Activated gamma-delta T cell (primary cell): Measurements from ENCODE around the gene INSC.

Experiments
- DNase-seq: peaks from one replicate; lab custom pipeline; 2025; lab: John Stamatoyannopoulos, UW

The INSC gene

DNA sequence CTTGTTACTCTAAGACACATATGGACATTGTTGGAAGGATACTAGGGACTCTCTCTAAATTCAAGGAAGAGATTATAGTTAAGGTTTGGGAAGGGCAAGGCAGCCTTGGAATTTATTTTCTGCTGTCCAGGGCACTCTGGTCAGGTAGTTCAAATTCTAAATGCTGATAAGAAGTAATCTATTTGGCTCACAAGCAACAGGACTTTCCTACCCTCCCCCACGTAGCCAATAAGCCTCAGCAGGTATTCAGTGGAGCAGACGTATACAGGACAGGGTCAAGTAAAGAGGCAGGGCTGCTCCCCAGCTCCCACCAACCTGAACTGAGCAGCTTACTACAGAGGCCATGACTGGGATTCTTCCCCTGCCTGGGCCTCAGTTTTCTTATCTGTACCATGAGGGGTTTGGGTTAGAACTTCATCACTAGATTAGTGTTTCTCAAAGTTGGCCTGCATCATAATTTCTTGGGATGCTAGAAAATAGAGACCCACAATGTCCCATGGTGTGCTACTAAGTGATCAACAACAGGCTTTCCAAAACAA lies 6.1 kb upstream of the INSC start:
- no peak for DNase-seq

DNA sequence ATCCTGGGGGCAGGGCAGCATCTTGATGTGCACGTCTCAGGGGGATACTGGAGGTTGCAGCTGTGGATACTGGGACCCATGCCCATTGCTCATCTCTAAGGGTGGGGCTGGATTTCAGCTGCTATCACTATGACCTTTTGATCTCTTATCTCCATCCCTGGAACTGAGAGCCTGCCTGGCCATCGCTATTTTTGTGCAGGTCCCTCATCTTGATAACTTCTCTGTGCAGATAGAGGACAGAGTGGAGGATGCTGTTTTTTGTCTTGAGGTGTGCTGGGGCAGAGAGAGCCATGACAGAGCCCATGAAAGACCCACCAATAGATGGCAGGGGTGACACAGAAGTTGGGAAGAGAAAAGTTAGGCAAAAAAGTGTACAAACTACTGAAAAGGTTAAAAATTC lies 5.1 kb upstream of the INSC start:
- DNase-seq, result no peak

DNA sequence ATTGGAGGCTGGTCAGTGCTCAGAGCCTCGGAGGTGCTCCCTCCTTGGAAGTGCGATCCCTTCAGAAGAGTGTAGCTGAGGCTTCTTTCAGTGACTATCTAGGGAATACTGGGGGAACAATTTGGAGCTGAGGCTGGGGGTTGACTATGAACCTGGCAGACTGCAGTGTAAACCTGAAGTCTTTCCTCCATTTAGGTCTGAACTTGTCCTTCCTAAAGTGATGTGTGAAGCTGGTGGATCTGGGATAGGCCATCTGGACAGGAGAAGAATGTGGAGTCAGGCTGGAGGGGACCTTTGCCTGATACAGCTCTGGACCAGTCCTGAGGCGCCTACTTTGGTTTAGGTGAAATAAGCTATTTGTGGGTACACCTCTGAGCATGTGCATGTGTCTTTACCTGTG lies 3.5 kb upstream of the INSC start:
- no peak for DNase-seq

DNA sequence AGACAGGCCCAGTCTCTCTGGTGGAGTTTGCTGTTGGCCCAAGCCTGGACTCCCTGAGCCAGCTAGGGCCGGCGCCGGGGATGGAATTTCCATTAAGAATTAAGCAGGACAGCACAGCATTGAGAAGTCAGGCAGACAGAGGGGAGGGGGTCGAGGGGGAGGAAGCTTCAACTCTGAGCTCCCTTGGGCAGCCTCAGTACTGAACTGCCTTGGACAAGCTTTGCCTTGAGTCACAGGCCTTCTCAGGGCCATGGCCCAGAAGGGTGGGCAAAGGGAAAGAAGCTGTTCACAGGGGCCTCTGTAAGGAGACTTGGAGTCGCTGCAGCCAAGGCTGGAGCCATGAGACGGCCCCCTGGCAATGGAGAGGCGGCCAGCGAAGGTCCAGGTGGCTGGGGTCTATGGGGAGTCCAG lies 2.6 kb upstream of the INSC start:
- no peak for DNase-seq

DNA sequence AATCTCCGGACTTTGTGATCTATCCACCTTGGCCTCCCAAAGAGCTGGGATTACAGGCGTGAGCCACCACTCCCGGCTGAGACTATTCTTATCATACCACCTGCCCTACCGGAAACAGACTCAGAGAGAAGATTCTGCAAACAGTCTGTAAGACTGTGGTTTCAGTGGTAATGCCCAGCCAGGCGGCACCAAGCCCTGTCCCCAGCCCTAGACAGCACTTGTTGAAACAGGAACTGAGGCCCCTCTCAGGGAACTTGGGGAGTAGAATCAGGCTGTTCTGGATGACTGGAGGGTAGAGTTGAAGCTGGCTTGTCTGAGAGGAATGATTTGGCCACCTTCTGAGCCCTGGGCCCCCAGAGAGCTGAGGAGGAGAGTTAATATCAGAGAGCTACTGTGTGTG lies 1.3 kb upstream of the INSC start:
- no peak for DNase-seq

DNA sequence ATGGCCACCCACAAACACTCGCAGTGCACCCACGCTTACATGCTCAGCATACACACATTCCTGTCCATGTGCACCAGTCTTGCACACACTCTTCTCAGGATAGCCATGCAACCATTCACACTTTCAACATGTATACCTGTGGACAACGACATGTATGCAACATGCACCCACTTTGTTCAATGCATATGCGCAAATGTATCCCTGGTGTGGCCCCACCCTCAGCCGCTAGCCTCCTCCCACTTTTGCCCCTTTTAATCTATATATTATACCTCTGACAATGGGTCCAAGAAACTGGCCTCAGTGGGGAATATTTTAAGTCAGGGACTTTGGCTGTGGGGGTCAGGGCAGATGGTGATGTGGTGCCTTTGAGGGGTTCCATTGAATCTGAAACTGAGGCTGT lies 963 bp downstream of the INSC start:
- no peak for DNase-seq

DNA sequence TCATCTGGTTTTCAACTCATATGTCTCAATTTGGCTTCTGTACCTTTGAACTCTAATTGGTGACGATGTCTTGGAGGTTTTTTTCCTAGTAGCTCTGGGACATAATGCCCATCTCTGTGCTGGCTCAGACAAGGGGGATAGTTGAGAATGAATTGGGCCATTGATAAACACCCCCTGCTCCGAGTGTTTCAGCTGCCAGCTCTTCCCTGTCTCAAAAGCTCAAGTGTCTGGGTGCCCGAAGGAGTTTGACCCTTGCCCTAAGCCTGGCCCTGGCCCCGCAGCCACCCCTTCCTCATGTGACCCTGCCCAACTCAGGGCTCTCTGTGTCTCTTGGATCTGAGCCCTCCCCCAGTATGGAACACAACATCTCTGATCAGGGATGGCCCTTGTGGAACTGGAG lies 3.0 kb downstream of the INSC start:
- no peak for DNase-seq

DNA sequence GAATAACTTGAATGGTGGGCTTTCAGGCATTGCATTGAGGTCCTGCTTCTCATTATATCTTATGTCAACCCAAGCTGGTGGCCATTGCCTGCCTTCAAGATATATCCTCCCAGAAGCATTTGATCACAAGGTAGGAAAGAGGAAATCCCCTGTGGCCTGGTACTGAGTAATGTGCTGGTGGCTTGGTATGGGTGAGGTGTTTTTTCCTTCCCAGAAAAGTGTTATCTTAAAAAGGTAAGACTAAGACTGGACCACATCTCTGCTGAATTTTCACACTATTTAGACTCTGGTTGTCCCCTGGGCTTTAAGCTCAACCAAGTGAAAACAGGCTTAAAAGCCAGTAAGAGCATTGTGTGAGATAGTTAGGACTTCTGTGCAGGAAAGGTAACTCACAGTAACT lies 3.7 kb downstream of the INSC start:
- DNase-seq, result no peak

DNA sequence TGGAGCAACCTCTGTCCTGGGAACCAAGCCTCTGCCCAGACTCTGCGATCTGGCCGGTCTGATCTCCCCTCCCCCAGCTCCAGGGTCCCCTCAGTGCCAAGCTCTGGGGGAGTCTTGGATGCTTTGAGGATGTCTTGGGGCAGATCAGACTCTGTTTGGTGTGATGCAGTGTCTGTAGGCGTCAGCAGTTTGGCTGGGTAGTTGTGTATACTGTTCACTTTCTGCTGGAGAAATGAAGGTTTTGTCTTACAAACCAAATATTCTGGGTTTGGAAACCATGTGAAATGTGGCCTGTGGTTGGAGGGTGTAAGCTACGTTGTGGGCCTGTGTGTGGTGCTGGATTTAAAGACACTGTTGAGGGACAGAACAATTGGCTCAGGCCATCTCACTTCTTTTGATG lies 4.6 kb downstream of the INSC start:
- DNase-seq, result no peak

DNA sequence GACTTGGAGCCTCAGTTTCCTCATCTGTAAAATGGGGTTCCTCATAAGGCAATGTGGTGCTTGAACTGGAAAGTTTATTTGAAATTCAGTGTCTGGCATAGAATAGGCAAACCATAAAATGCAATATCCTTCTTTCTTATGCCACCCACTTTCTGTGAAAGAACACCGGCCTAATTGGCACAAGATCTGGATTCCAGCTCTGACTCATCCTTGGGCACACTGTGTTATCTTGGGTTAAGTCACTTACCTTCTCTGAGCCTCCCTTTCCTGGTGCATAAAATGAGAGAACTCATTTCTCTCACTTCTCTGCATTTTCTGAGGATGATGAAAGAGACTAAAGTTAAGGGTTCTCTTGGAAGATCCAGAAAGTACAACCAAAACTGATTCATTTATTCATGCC lies 5.1 kb downstream of the INSC start:
- DNase-seq, result no peak

DNA sequence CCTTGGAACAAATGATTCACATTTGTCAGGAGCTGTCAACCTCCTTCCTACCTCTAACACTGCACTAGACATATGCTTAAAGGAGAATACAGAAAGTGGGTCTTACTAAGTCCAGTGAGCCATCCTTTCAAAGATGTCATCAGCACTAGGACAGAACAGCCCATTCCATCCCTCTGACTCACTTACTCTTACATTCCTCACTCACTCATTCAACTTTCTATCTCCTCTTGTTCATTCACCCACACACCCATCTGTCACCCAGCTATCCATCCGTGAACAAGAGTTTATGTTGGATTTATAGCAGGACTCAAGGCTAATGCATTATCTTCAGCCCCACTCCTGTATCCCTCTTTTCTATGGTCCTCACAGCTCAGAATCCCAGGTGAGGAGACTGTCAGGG lies 9.1 kb downstream of the INSC start:
- DNase-seq, result no peak

DNA sequence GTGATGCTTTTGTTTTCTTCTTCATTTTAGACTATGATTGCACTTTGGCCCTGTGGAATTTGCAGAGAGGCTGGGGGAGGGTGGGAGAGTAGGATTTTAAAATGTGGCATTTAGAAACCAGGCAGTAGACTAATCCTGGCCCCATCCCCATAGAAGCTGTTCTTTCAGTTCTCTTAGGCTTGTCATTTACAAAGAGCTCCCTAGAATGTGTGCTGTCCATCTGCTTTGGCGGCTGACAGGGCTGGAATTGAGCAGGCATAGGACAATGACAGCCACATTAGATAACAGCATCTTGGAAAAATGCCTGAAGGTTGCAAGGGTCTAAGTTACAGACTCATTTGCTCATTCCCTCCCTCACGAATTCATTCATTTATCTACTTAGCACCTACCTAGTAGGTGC lies 9.8 kb downstream of the INSC start:
- no peak for DNase-seq

DNA sequence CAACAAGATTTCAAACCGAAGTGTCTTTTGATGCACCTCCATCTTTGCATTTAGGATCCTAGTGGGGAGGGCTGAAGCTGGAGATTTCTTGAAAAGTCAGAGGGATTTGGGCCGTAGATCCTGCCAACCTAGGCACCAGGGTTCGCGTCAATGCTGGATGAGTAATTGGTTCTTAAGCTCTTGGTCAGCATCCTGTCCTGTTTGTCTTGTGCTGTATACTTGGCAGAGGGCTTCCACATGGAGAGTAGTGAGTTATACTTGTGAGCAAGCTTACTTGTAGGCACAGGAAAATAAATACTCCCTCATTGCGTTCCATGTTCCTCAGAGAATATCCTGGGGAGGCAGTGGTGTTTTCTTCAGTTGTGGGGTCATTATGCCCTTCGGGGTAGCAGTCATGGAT lies 12.6 kb downstream of the INSC start:
- DNase-seq, result no peak

DNA sequence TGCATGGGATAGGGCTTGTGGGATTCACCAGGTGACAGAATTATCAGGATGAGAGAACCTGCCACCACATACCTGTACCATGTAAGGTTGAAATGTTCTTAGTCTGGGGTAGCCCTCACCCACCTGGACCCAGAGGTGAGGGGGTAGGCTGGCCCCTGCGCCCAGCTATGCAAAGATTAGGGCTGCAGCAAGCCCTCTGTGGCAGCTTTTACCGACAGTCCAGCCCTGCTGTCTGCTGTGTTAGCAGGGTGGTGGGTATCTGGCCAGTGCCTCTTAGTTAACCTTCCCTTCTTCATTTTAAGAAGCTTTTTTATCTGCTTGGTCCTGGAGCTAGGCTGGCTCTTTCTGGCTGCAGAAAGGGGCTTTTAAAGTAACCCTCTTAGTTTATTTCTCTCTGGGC lies 13.9 kb downstream of the INSC start:
- DNase-seq, result no peak

DNA sequence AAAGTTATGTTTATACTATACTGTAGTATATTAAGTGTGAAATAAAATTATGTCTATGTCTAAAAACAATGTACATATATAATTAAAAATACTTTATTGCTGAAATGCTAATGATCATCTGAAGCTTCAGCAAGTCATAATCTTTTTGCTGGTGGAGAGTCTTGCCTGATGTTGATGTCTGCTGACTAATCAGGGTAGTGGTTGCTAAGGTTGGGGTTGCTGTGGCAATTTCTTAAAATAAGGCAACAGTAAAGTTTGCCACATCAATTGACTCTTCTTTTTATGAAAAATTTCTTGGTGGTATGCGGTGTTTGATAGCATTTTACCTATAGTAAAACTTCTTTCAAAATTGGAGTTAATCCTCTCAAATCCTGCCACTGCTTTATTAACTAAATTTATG lies 21.4 kb downstream of the INSC start:
- no peak for DNase-seq

DNA sequence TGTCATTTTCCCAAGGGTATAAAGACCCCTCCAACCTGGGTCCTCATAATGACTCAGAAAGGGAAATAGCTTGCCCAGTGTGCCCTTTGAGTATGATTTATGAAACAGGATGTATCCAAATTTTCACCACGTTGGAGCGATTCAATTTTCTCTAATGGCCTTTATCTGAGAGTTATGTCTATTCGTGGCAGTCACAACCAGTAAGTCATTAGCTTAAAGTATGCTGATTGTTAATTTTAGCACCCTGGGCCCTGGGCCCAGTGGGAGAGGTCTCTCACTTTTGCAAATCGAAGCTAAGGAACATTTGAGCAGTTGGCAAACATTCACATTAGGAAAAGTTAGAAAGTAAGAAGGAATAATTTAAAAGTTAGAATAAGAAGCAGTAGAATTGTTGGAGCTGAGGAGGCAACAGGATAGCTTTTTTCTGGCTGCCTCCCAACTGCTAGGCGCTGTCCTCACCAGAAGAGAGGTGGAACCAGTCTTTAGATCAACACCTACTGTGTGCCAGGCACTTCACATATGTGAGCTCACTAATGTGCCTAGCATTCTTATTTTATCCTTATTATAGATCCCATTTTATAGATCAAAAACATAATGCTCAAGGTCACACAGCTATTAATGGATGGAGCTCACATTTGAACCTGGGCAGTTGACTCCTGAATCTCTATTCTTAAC lies 24.5 kb downstream of the INSC start:
- no peak for DNase-seq

DNA sequence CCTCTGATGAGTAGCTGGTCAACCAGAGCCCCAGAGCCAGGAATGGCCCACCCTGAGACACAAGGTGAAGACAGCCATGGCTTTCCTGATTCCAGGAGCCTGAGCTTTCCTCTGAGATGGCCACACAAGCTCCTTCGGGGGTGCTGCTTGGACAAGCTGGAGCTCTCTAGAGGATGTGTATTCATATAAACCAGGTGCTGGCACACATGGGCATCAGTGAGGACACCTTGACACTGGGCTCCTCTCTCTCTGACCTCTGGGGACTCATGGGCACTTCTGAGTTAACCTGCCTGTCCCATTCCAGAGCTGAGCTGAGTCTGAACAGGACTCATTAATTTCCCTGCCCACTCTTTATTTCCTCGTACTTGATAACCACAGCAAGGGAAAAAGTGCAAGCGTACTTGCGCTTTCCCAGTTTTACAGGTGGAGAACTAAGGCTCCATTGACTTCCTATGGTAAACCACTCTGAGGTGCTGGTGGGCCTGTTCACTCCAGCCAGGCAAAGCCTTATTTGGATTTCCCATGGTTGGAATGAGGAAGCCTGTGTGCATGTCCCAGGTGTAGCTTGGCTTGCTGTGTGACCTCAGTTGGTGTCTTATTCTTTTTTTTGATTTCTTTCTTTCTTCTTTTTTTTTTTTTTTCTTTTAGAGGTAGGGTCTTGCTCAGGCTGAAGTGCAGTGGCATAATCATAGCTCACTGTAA lies 25.4 kb downstream of the INSC start:
- no peak for DNase-seq

DNA sequence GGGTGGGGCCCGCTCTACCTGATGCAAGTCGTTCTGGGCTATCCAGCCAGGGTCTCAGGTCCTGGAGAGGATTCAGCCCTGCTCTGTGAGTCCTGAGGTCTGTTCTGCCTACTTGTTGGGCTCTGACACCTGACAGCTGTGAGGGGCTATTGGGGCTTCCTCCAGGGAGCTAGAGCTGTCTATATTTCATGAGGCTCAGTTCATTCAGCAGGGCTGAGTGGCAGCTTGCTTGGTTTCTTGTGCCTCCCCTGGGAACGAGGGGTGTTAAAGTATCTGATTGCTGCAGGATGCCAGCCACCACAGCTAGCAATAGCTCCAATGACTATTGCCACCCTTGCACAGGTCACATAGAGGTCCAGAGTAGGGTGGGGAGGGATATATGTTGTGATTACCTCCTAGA lies 26.7 kb downstream of the INSC start:
- DNase-seq, result no peak

DNA sequence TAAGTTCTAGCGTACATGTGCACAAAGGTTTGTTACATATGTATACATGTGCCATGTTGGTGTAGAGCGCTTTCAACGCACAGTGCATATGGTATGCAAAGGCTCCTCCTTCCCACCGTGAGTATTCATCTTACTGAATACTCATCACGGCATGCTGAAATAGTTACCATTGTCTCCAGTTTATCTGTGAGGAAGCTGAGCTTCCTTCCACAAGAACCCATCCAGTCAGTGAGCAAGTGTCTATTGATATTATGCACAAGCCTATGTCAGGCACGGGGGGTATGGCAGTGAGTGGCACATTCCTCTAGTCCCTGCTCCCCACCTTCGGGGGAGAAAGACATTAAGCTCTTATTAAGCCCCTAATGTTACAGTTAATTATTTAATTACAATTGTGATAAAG lies 28.1 kb downstream of the INSC start:
- DNase-seq, result no peak

DNA sequence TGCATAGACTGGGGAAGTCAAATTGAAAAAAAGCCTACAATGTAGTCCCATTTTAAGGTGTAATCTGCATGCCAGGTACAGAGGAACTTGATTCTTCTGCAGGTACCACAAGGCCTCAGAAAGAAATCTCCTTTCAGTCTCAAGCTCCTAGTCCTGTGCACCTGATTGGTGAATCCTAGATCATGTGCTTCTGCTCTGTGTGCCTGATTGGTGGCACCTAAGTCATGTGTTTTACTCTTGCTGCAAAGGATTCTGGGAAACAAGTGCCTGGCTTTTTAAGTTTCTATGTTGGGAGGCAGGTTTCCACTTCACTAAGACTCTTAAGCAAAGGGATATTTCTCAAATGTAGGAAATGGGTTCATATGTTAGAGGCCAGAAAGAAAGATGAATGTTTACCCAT lies 29.1 kb downstream of the INSC start:
- DNase-seq, result no peak

DNA sequence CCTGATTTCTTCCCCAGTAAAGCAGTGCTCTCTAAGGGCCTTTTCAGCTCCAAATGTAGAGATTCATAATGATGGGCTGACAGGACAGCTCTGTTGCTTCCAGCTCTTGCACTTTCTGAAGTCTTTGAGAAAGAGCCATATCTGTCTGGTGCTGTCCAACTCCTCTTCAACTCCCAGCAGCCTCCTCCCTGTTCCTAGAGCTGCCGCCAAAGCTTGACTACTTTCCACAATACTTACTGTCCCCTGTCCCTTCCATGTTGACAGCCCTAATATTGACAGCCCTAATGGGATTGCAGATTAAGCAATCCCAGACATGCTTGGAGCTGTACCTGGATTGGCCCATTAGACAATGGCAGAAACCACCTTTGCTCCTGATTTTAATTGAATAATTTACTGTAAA lies 29.6 kb downstream of the INSC start:
- no peak for DNase-seq

DNA sequence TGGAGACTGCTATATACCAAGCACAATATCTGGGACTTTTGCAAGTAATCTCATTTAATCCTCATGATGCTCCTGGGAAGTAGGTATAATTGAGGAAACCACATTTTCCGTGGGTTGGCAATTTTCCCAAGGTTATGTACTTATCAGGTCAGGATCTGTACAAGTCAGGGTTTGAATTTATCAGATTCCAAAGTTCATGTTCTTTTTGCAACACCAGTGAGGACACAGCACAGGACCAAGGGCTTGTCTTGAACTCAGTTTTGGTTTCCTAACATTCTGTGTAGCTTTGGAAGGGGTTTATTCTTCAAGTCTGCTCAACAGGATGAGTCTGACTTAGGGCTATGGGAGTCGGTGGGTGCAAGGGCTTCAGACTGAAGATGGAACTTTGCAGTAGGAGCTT lies 30.4 kb downstream of the INSC start:
- no peak for DNase-seq

DNA sequence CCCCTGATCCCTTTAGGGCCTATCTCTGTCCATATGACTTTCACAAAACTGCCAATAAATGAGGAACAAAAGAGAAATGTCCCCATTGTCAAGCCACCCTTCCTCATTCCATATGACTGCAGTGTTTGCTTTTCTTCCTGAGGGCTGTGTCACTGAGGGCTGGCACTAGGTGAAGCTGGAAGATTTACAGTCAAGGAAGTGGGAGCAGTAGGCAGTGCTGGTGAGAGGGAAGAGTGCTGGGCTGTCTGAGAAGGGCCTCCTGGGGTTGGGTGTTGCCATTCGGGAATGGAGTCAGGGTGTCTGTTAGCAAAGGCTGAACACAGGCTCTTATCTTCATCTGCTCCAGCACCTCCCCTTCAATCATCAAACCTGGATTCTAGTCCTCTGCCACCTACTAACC lies 30.9 kb downstream of the INSC start:
- no peak for DNase-seq
